GM18951 (cell line): Measurements from ENCODE around the gene B3GNT5.

ENCODE experiments used
- POLR2A ChIP-seq: IDR thresholded peaks from 4 replicates; pipeline ENCODE4 v1.6.1; 2011; ENCODE audit warnings: mild to moderate bottlenecking; ENCODE audit not compliant: insufficient read length, insufficient read depth; ENCODE audit errors: extremely low read depth
- in situ Hi-C: fragments of 300-500 bp; cut with MboI; formaldehyde crosslinking; loops from one replicate; pipeline ENCODE4 v1.12.0; 2022; ENCODE audit warnings: low sequenced_read_pairs, mixed read lengths, inconsistent platforms; ENCODE audit not compliant: unreplicated experiment

B3GNT5 gene

GRCh38 chr3:183261151-183261724 is 8.2 kb downstream of the B3GNT5 start:
- in situ Hi-C loops, result no loop called here
- TF ChIP-seq POLR2A, result no peak

- in situ Hi-C loops, result no loop called here
Measured at GRCh38 chr3:183262875-183263378, 9.9 kb downstream of the B3GNT5 start.

DNA sequence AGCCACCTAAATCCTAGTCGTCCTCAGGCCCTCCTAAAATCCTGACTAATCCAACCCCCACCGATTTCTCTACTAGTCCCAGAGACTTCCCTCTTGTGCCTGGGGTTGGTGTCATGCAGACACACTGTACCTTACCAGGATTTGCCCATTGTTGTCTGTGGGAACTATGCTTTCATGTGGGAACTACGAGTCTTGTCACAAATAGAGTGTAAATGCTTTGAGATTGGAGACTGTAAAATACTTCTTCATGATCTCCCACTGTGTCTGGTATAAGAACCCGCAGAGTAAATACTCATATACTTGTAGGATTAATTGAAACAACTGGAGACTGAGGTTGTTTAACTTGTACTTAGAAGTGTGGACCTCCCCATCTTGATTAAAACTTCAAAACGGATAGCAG is 11.2 kb downstream of the B3GNT5 start:
- TF ChIP-seq POLR2A, result no peak
- in situ Hi-C loops, result no loop called here

More at GRCh38 chr3:183262875-183263378, 9.9 kb downstream of the B3GNT5 start:
- no peak for TF ChIP-seq POLR2A

GRCh38 chr3:183265157-183265642 is 12.1 kb downstream of the B3GNT5 start:
- no peak for TF ChIP-seq POLR2A
- in situ Hi-C loops, result no loop called here

GRCh38 chr3:183265834-183266417 is 12.9 kb downstream of the B3GNT5 start:
- TF ChIP-seq POLR2A, result no peak
- in situ Hi-C loops, result no loop called here

DNA sequence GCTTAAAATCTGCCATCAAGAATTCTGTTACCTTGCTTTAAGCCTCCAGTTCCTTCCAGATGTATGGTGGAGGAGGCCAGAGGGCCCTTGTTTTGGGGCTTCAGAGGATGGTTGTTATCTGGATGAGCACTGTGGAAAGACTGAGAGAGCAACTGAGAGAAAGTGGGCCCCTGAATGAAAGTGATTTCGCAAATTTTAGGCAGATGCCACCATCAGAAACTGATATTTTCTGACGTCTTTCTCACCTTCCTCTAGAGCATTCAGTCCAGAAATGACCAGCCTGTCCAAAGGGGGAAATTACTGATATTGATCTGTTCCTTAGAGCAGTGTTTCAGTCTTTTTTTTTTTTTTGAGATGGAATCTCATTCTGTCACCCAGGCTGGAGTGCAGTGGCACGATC is 13.4 kb downstream of the B3GNT5 start:
- no peak for TF ChIP-seq POLR2A
- in situ Hi-C loops, result no loop called here

DNA sequence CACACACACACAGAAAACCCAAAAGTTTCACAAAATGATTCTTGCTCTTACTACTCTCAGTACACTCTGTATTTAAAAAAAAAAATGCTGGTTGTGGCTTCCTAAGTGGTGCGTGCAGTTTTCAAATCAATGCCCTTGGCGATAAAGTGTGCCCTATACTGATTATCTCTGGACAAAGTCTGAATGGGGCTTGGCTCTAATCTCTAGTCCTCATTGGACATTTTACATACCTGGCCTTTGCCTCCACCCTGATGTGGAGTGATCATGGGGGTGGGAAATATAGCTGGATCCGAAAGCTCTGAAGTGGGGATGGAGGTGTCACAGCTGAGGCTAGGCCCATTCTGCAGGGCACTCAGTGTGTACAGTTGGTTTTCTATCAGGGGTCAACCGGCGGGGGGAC is 14.1 kb downstream of the B3GNT5 start:
- no peak for TF ChIP-seq POLR2A
- in situ Hi-C loops, result no loop called here

DNA sequence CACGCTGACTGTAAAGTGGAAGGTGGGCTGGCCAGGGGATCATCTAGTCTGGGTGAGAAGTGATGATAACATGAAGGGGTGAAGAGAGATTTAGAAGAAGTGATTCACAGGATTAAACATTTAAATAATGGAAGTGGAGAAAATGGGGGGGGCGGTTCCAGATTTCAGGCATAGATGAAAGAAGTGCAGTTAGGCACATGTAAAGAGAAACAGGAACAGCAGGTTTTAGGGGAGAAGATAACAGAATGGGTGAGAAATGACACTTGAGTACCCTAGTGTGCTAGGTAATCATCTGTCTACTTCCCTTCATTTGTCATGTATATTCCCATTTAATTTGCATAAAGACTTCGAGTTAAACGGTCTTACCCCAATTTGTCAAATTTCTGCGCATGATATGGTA is 15.3 kb downstream of the B3GNT5 start:
- in situ Hi-C loops, result no loop called here
- no peak for TF ChIP-seq POLR2A

DNA sequence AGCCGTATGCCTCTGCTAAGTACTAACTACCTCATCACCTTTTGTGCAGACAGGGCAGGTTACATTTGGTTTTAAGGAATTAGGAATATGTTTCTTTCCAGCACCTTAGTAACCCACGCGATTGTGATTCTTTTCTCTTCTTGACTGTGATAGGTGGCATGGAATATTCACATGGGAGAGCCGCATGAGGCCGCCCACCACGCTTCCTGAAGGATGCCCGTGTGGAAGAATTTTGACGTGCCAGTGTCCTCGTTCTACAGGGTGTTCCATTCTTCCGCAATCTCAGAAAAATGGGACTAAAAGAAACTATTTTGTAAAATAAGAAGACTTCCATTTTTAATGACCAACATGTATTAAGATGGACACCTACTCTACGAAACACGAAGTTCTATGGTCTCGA is 16.3 kb downstream of the B3GNT5 start:
- in situ Hi-C loops, result no loop called here
- TF ChIP-seq POLR2A, result no peak

DNA sequence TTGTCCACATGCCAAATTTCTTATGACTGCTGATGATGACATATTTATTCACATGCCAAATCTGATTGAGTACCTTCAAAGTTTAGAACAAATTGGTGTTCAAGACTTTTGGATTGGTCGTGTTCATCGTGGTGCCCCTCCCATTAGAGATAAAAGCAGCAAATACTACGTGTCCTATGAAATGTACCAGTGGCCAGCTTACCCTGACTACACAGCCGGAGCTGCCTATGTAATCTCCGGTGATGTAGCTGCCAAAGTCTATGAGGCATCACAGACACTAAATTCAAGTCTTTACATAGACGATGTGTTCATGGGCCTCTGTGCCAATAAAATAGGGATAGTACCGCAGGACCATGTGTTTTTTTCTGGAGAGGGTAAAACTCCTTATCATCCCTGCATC is 17.3 kb downstream of the B3GNT5 start:
- in situ Hi-C loops, result no loop called here
- TF ChIP-seq POLR2A, result no peak

- no peak for TF ChIP-seq POLR2A
- in situ Hi-C loops, result no loop called here
Measured at GRCh38 chr3:183272142-183272541, 19.1 kb downstream of the B3GNT5 start.

- in situ Hi-C loops, result no loop called here
- TF ChIP-seq POLR2A, result no peak
Measured at GRCh38 chr3:183272791-183273190, 19.7 kb downstream of the B3GNT5 start.

GRCh38 chr3:183274609-183275008 is 21.6 kb downstream of the B3GNT5 start:
- no peak for TF ChIP-seq POLR2A
- in situ Hi-C loops, result no loop called here

DNA sequence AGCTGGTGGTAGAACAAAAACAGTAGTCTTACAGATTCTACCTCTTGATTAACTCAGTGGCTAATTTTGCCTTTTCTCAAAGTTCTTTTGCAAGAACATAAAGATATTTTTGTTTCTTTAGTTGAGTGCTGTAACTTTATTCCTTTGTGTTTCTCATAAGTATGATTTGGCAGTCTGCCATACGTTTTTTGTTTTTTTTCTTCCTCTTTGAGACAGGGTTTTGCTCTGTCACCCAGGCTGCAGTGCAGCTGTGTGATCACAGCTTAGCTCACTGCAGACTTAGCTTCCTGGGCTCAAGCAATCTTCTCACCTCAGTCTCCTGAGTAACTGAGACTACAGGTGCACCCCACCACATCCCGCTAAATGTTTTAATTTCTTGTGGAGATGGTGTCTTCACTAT is 22.4 kb downstream of the B3GNT5 start:
- in situ Hi-C loops, result no loop called here
- no peak for TF ChIP-seq POLR2A
